ENCODE data around the gene GCC1.
A peak's percentile ranks its signal among the peaks of the same experiment; 100 is the strongest.
"Not testable (repeated sequence)": the region's sequence is repeated elsewhere in the genome, so short reads cannot be mapped to it uniquely, and the experiment has no call there.

GCC1 gene

GRCh38 chr7:127589896-127590295 is 4.5 kb upstream of the GCC1 start:
- no peak for DNase-seq

GRCh38 chr7:127588697-127589482 is 3.5 kb upstream of the GCC1 start:
- peak; percentile 28 to 36 for DNase-seq

- DNase-seq, result peak; percentile 82 to 89
These were observed 2.8 kb upstream of the GCC1 start, which contains the start of gene ARF5 for GRCh38 chr7:127588019-127588696. Gene ARF5, plus strand, starts transcription at chr7:127588411. Its CDS starts 88 bp downstream, at chr7:127588499.

- no peak for DNase-seq
These were observed 2.2 kb upstream of the GCC1 start for GRCh38 chr7:127587663-127588018.

GRCh38 chr7:127586346-127586745 is 950 bp upstream of the GCC1 start:
- no peak for DNase-seq

- DNase-seq, result no peak
These were observed 750 bp downstream of the GCC1 start for GRCh38 chr7:127584648-127585043.

- DNase-seq, result no peak
These were observed 3.0 kb downstream of the GCC1 start for GRCh38 chr7:127582361-127582760.

GRCh38 chr7:127581716-127582115 is 3.7 kb downstream of the GCC1 start:
- DNase-seq, result no peak

GRCh38 chr7:127580612-127581011 is 4.8 kb downstream of the GCC1 start:
- no peak for DNase-seq

GRCh38 chr7:127578711-127579275 is 6.6 kb downstream of the GCC1 start:
- DNase-seq, result no peak

GRCh38 chr7:127578036-127578684 is 7.2 kb downstream of the GCC1 start:
- DNase-seq, result no peak

- no peak for DNase-seq
These were observed 13.5 kb downstream of the GCC1 start for GRCh38 chr7:127571741-127572505.

GRCh38 chr7:127568034-127568433 is 17.4 kb downstream of the GCC1 start:
- not testable (repeated sequence) for DNase-seq

GRCh38 chr7:127566242-127566641 is 19.2 kb downstream of the GCC1 start:
- DNase-seq, result no peak

- DNase-seq, result no peak
These were observed 27.6 kb downstream of the GCC1 start for GRCh38 chr7:127557803-127558202.

GRCh38 chr7:127556404-127556803 is 29.0 kb downstream of the GCC1 start:
- no peak for DNase-seq

GRCh38 chr7:127551941-127552340 is 33.5 kb downstream of the GCC1 start:
- DNase-seq, result no peak

- no peak for DNase-seq
These were observed 35.1 kb downstream of the GCC1 start for GRCh38 chr7:127550247-127550646.

- DNase-seq, result no peak
These were observed 39.1 kb downstream of the GCC1 start for GRCh38 chr7:127546313-127546712.

GRCh38 chr7:127541548-127541947 is 43.8 kb downstream of the GCC1 start:
- no peak for DNase-seq

- DNase-seq, result not testable (repeated sequence)
These were observed 44.9 kb downstream of the GCC1 start for GRCh38 chr7:127540461-127540860.

- no peak for DNase-seq
These were observed 46.3 kb downstream of the GCC1 start for GRCh38 chr7:127539116-127539515.

GRCh38 chr7:127536741-127537140 is 48.7 kb downstream of the GCC1 start:
- no peak for DNase-seq

All from activated CD4-positive, alpha-beta T cell treated with anti-CD3 and anti-CD28 coated beads for 4 hours (primary cell).